GM19238 (cell line): ENCODE data around the gene NFKBIL1.
"Not testable (repeated sequence)": the region's sequence is repeated elsewhere in the genome, so short reads cannot be mapped to it uniquely, and the experiment has no call there.

Experiments
- DNase-seq: peaks from one replicate; pipeline ENCODE4 v3.0.0; 2011; ENCODE audit warnings: low spot score; ENCODE audit not compliant: insufficient read length

The NFKBIL1 gene

DNA sequence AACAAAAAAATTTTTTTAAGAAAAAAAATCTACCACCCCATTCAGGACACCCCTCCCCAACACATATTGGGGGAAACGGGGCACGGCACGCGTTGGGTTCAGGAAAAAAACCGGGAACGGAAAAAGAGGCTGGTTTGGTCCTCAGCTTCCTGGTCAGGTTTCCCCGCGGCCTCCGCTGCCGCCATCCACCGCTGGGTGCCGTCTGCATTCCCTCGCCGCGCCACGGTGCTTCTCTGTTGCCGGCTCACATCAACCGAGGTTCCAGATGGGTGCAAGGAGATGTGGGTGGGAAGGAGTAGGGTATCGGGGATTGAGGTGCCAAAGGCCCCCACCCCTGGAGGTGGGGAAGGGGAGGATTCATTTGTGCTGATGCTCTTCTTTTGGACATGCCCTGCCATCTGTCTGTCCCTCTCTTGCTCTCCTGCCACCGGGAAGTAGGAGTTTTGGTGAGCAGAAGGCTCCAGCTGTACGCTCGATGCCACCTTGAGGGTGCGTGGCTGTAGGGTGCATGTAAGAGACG is 12.8 kb upstream of the NFKBIL1 start:
- no peak for DNase-seq

DNA sequence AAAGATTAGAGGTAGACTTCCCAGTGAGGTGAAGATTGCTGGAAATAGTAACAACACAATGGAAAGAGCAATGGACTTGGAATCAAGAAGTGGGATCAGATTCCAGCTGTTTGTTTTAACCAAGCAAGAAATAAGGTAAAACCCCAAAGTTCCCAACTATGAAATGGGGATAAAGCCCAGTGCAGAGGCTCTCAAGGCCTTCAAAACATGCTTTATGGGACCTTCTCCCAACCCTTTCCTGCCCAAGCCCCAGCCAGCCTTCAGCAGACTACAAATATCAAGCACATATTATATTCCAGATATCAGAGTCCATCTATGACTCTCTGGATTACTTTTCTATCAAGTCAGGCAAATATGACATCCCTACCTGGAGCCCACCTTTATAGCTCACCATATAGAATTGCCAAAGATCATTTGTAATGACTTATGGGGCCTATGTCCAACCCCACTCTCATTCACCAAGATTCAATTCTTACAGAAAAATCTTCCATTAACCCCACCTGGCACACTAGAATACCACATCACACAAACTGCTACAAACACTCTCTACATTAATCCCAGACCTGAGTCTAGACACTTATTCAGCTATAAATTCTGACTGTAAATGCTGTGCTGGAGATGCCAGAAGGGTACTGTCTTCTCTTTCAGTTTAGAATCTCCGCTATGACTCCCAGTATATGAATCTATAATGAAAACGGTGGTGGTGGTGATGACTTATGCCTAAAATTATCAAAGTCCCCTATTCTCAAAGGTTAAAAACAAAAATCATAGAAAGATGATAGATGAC is 11.7 kb upstream of the NFKBIL1 start:
- no peak for DNase-seq

DNA sequence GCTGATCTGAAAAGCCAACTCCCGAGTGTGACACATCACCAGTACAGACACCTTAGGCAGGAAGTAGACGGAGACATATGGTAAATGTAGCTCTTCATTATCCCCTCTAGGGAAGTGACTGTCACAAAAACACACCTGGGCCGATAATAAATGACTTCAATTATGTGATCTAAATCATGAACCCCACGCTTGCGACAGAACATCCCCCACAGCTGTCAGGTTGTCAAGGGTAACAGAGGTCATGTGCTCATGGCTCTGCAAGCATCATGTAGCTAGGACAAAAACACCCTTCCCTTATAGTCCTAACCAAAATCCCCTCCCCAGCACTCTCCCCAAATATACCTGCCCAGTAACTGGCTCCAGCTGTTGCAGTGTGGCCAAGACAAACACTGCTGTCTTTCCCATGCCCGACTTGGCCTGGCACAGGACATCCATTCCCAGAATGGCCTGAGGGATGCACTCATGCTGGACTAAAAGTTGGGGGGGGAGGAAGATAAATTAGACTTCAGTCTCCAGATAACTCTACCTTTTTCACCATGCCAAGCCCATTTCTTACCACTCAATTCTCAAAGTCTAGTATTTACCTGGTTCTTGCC is 8.5 kb upstream of the NFKBIL1 start:
- no peak for DNase-seq

DNA sequence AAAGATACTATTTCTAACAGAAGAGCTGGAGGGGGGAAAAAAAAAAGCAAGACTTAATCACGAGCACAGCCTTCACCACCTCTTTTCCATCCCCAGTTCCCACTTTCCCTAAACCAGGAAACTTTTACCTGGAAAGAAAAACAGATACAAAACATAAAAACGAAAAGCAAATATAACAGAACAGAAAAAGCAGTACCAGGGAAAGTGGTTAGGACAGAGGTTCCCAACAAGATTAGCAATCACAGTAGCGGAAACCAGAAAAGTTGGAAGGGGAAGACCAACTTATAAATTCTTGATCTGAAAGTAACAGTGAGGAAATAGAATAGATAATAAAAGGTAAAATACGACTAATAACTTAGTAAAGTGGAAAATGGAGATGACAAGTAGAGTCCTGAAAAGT is 6.8 kb upstream of the NFKBIL1 start:
- DNase-seq, result no peak

DNA sequence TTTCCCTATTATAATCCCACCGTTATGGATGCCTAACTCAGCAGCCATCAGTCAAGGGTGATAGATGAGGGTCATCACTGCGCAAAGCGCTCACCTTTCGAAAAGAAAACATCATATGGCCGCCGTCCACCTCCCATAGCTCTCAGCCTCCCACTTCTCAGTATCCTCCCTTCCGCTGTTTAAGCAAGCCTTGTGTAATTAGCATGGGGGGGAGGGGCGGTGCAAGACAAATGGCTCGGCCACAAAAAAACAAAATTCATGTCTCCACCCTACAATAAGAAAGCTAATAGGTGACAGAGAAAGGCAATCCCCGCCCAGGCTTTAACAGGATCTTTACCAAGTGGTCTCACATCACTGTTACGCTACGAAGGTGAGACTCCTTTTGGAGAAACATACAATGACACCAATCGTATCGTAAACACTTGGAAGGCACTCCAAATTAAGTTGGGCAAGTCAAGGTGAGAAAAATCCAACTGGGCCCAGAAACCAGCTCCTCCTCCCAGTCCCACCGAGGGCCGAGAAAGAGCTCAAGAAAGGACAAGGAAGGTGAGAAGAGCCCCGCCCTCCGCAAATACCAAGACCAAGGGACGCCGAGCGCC is 6.2 kb upstream of the NFKBIL1 start:
- no peak for DNase-seq

DNA sequence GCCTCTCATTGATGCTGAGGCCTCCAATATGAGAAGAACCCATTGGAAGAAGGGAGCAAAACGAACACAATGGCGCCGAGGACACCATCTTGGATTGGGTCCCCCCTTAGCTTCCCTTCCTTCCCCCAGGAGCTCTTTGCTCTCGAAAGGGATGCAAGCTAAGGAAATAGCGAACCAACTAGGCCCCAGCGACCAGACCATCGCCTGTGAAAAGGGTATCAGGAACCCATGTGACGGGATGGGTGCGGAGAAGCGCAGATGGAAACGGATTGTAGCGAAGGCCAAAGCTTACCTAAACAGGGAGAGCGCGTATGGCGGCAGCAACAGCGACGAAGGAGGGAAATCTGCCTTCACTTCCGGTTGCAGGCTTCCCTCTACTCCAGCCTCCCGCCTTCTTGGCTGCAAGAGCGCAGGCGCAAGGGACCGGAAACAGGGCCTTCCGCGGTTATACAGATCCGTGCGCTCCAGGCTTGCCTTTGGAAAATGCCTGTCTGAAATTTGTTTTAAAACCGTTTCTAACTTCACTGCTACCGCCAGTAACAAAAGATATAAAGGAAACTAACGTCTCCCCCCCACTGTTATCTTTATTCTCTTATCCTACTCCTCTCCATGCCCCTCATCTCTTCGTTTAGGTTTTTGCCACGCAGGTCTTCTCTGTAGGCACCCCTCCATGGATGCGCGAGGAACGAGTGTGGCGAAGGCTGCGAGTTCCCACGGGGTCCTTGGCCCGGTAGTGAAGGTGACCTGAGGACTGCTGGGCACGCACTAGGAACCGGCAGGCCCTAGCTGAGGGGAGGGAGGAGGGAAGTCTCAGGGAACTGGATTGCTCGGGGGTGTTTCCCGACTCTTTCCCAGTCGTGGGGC is 5.5 kb upstream of the NFKBIL1 start, which contains the start of gene DDX39B:
Gene DDX39B, minus strand, starts transcription at position 346 of the 864 bp plus-strand sequence. CDS start 1,471 bp downstream, outside the sequence.
- peak; percentile 89 for DNase-seq

DNA sequence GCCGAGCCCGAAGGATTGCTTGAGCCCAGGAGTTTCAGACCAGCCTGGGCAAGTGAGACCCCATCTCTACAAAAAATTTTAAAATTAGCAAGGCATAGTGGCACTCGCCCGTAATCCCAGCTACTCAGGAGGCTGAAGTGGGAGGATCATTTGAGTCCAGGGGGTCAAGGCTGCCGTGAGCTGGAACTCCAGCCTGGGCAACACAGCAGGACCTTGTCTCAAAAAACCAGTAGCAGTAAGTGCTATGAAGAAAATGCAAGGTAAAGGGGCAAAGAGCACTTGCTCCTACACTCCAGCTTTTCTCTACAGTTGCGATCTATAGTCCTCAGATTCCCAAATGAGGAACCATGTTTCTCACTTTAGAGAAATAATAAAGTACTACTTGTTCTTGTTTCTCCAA is 3.8 kb upstream of the NFKBIL1 start:
- DNase-seq, result no peak

DNA sequence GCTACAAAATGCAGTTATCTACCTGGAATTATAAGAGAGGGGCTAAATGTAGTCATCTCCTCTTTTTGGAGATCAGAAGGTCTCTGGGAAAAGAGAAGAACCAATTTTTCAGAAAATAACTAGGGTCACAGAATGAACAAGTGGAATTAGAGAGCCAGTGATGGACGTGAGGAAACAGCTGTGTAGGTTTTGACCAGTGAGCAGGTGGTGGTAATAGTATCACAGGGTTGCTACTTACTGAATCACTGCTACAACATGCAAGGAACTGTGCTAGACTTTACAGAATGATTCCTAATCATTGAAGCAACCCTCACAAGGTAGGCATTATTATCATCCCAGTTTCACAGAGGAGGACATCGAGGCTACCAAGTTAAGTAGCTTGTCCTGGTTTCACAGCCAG is 2.7 kb upstream of the NFKBIL1 start:
- DNase-seq, result no peak

DNA sequence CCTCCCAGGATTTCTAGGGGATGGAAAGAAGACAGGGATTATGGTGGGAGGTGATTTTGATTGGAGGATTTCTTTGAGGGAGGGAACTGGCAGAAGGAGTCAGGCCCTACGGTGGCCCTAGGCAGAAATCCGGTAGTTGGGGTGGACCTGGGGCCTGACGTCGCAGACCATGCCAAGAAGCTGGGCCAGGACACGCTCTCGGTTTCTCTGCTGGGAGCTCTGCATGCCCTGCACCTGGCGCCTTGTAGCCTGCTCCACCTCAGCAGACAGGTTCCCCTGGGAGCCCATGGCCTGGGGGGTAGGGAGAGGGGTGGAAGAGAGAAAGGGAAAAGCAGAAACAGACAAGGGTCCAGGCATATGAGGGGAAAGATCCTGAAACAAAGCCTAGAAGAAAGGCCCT is 2.1 kb upstream of the NFKBIL1 start:
- no peak for DNase-seq

DNA sequence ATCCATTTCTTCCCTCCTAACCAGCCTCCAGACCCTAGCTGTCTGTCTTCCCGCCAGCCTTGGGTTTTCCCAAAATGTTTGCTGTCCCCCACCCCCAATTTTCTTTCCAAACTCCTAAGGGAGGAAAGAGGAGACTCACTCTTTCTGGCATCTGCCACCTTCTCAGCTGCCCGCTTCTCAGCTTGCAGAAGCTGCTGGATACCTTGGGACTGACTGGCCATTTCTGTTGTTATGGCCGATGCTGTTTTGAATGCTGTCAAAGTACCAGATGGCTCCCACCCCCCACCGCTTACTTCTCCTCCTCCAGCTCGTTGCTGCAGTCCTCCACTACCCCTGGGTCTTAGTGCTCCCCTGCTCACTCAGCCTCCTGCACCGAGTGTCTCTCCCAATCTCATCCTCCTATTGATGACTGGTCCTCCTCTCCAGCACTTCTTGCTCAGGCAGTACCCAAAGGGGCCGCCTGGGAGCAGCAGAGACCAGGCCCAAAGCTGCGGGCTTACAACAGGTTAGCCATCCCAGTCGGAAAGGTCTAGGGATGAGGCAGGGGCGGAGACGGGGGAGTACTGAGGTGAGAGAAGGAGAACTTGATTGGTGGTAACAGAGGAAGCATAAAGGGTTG is 960 bp upstream of the NFKBIL1 start, which contains the start of gene ATP6V1G2:
Gene ATP6V1G2, minus strand, starts transcription at position 270 of the 619 bp plus-strand sequence. Its CDS starts 49 bp downstream, at position 221.
- no peak for DNase-seq

DNA sequence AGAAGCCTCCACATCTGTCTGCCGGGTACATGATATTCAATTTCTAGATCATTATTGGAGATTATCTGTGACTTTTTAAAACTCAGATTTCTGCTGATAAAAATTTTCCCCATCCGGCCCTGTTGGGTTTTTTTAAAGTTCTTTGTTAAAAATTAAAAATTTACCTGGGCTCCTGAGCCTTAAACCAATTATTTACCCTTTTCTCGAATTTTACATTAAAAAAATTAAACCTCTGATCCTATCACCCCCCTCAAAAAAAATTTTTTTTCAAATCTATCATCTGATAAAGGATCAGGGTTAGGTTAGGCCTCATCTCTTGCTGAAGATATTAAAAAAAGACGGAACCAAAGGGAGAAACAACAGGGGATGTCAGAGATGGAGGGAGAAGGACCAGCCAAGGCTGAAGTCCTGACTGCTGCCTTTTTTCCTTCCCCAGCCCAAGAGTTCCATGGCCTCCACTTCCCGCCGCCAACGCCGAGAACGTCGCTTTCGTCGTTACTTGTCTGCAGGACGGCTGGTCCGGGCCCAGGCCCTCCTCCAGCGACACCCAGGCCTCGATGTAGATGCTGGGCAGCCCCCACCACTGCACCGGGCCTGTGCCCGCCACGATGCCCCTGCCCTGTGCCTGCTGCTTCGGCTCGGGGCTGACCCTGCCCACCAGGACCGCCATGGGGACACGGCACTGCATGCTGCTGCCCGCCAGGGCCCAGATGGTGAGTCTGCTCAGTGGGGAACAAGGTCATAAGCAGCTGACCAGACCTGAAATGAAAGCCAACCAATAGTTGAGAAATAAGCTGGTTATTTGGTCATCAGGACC is 527 bp downstream of the NFKBIL1 start:
- no peak for DNase-seq

DNA sequence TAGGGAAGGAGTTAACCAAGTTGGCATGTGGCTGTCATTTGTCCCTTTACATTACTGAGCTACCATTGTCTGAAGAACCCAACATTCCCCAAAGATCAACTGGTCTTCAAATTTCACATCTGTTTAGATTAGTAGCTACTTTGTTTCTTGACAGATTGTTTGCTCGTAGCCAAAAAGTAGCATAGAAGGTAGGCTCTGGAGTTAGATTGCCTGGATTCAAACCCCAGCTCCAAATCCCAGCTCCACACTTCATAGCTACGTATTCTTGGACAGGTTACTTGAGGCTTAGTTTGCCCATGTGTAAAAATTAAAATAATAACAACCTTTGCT is 1.1 kb downstream of the NFKBIL1 start:
- DNase-seq, result no peak

DNA sequence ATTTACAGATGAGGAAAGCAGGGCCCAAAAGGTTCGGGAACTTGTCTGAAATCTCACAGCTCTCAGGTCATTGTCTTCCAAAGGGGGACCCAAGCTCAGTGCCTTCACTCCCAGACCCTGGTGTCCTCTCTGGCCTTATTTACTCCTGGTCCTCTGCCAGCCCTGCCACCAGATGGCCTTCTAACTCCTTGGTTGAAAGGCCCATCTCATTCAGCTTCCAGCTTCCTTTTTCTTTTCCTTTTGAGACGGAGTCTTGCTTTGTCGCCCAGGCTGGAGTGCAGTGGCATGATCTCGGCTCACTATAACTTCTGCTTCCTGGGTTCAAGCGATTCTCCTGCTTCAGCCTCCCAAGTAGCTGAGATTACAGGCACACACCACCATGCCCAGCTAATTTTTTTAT is 4.0 kb downstream of the NFKBIL1 start:
- DNase-seq, result not testable (repeated sequence)

DNA sequence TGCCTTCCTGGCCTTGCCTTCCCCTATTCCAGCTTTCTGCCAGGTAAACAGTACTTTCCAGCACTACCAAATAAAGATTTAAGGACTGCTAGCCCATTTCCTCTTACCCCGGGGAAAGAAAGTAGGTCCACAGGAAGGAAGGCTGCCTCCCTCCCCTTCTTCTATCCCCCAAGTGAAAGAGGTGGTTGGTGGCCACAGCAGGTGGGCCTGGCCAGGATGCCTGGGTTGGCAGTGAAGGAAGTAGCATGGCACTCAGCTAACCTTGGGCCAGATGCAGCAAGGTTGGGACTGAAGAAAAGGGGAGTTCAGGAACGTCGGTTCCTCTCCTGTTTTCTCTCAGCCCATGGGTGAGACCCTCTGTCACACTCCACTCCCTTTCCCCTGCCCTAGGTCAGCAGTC is 8.9 kb downstream of the NFKBIL1 start:
- no peak for DNase-seq

DNA sequence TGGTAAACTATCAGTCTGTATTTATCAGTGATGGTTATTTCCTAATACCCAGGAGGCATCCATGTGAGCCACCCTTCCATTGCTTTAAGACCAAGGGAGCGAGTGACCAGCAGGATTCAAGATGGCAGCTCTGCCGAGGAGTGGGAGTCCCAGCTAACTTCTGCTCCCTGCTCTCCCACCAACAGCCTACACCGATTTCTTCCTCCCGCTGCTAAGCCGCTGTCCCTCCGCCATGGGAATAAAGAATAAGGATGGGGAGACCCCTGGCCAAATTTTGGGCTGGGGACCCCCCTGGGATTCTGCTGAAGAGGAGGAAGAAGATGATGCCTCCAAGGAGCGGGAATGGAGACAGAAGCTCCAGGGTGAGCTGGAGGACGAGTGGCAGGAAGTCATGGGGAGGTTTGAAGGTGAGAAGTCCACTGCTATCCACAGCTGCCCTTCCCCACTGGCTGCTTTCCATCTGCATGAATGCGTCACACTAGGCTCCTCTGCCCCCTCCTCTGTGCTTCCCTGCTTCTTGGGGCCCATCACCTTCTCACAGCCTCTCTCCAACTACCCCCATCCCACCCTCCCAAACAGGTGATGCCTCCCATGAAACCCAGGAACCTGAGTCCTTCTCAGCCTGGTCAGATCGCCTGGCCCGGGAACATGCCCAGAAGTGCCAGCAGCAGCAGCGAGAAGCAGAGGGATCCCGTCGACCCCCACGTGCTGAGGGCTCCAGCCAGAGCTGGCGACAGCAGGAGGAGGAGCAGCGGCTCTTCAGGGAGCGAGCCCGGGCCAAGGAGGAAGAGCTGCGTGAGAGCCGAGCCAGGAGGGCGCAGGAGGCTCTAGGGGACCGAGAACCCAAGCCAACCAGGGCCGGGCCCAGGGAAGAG is 10.3 kb downstream of the NFKBIL1 start:
- no peak for DNase-seq

DNA sequence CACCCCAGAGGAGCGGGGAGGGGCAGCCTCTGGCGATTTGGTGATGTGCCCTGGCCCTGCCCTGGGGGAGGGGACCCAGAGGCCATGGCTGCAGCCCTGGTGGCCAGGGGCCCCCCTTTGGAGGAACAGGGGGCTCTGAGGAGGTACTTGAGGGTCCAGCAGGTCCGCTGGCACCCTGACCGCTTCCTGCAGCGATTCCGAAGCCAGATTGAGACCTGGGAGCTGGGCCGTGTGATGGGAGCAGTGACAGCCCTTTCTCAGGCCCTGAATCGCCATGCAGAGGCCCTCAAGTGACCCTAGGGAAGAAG is 10.9 kb downstream of the NFKBIL1 start:
- no peak for DNase-seq

DNA sequence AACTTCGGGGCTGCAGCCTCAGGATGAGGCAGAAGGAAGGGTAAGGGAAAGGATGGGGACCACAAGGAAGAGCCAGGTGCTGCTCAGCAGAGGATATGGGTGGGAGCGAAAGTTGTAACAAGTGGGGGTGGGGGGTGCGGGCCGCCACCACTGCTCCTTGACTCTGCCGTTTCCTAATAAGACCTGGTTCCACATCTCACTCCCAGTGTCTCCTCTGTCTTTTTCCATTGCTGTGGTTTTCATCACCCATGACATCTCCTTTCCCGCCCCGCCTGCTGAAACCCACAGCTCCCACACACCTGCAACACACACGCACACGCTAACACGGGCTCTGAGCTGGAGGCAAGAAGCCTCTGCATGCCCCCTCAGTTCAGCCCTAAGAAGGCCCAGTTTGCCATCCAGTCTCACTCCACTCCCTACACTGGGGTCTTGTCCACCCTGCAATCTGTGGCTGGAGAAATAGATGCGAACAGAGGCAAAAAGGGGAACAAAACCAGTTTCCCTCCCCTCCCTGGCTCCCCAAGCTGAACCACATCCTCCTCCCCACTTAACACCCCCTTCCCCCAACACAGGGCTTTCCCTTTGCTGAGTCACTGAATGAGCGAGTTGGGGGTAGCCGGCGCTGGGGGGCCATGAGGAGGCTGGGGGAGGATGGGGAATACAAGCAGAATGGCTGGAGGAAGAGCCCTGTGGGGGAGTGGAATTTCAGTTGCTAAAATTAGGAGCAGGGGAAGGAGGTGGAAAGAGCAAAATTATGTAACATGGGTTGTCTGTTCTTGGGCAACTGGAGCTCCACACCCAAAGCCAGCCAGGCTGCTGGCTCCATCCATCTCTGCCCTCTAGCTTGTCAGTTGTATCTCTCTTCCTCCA is 11.5 kb downstream of the NFKBIL1 start:
- DNase-seq, result peak; percentile 58

DNA sequence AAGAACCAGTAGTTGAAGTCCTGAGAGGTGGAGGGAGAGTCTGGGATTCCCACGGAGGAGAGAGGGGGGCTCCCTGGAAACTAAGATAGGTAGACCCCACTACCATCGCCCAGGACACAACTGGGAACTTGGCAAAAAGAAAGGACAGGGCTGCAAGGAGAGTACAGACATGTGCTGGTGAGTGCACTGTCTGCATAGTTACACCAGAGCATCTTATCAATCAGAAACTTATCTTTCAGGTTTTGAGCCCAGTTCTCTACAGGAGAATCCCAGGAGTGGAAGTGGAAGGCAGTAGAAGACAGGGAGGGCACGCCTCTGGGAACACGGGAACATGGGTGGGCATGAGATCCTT is 12.2 kb downstream of the NFKBIL1 start:
- DNase-seq, result no peak
